HFFc6 (cell line): ENCODE measurements around the gene CADM1. TPM values are rescaled to one million over a fixed set of nuclear protein-coding genes. Genes with fewer than 3 reads are reported as not detected.
"Not testable (repeated sequence)": the region's sequence is repeated elsewhere in the genome, so short reads cannot be mapped to it uniquely, and the experiment has no call there.

Source experiments
- DNase-seq: peaks from one replicate; pipeline ENCODE4 v3.0.0-alpha.2; 2018
- H3K27ac Mint-ChIP-seq: 2 replicates; pipeline ENCODE4 v1.8.0; 2020; ENCODE audit warnings: mild to moderate bottlenecking, mixed read lengths
- H3K27me3 Mint-ChIP-seq: 2 replicates; pipeline ENCODE4 v1.8.0; 2021; ENCODE audit warnings: mild to moderate bottlenecking, moderate library complexity, mixed read lengths; ENCODE audit not compliant: insufficient read depth
- H3K36me3 Mint-ChIP-seq: 2 replicates; pipeline ENCODE4 v1.8.0; 2021; ENCODE audit warnings: low read depth, mixed read lengths
- H3K4me1 Mint-ChIP-seq: 2 replicates; pipeline ENCODE4 v1.8.0; 2020; ENCODE audit warnings: low read depth, mixed read lengths
- H3K4me3 Mint-ChIP-seq: 2 replicates; pipeline ENCODE4 v1.8.0; 2020; ENCODE audit warnings: mild to moderate bottlenecking, moderate library complexity, mixed read lengths
- H3K9me3 Mint-ChIP-seq: 2 replicates; pipeline ENCODE4 v1.8.0; 2020; ENCODE audit warnings: mild to moderate bottlenecking, mixed read lengths
- CTCF ChIP-seq: fragments of 200-600 bp; sonication (generic); IDR thresholded peaks from 2 replicates; pipeline ENCODE4 v1.5.0; 2021; ENCODE audit warnings: antibody characterized with exemption, mild to moderate bottlenecking
- total RNA-seq, 6 experiments: library from RNA; stranded (reverse); fragmentation: NEBNext Ultra II Directional; extraction: Animal tissue kit (Norgen Biotek cat#: 25700); gene quantifications; 2 replicates in 1 of 6; 3 replicates in 5 of 6; pipeline ENCODE4 v1.2.3, GENCODE V29; 2021

Gene CADM1
- total RNA-seq, 6 experiments from 2014 or later = not detected

GRCh38 chr11:115476463-115477286, 27.5 kb downstream of the CADM1 start:
- no peak overlapping the region for H3K27ac Mint-ChIP-seq
- H3K9me3 Mint-ChIP-seq = peaks cover 28% of the 10 kb centered on the region
- no peak for DNase-seq
- TF ChIP-seq CTCF = no peak
- no peaks in the 10 kb centered on the region for H3K4me1 Mint-ChIP-seq
- H3K4me3 Mint-ChIP-seq = no peak overlapping the region
- no peaks in the 10 kb centered on the region for H3K36me3 Mint-ChIP-seq
- H3K27me3 Mint-ChIP-seq = no peaks in the 10 kb centered on the region; the same call in 1 of the 2 replicates

GRCh38 chr11:115475564-115475963, 28.7 kb downstream of the CADM1 start:
- no peaks in the 10 kb centered on the region for H3K36me3 Mint-ChIP-seq
- no peak overlapping the region for H3K4me3 Mint-ChIP-seq
- H3K4me1 Mint-ChIP-seq = no peaks in the 10 kb centered on the region
- no peak for DNase-seq
- H3K9me3 Mint-ChIP-seq = peaks cover 25% of the 10 kb centered on the region
- no peak overlapping the region for H3K27ac Mint-ChIP-seq
- no peak for TF ChIP-seq CTCF
- no peaks in the 10 kb centered on the region; the same call in 1 of the 2 replicates for H3K27me3 Mint-ChIP-seq

GRCh38 chr11:115474306-115474705, 29.9 kb downstream of the CADM1 start:
- H3K27ac Mint-ChIP-seq, DNase-seq, H3K4me1 Mint-ChIP-seq, H3K36me3 Mint-ChIP-seq, H3K27me3 Mint-ChIP-seq, H3K4me3 Mint-ChIP-seq: not testable (repeated sequence)
- peaks cover 16% of the 10 kb centered on the region for H3K9me3 Mint-ChIP-seq

GRCh38 chr11:115473167-115473566, 31.0 kb downstream of the CADM1 start:
- Mint-ChIP-seq H3K9me3 (peaks cover 26% of the 10 kb centered on the region), H3K27ac (no peak overlapping the region), H3K4me1 (no peaks in the 10 kb centered on the region), H3K27me3 (no peaks in the 10 kb centered on the region; the same call in 1 of the 2 replicates), H3K36me3 (no peaks in the 10 kb centered on the region), H3K4me3 (no peak overlapping the region)
- TF ChIP-seq CTCF = no peak
- no peak for DNase-seq

- no peaks in the 10 kb centered on the region for H3K36me3 Mint-ChIP-seq
- no peak for DNase-seq
- no peak overlapping the region for H3K4me3 Mint-ChIP-seq
- no peak for TF ChIP-seq CTCF
- no peak overlapping the region for H3K27ac Mint-ChIP-seq
- peaks cover 29% of the 10 kb centered on the region for H3K9me3 Mint-ChIP-seq
- H3K4me1 Mint-ChIP-seq = no peaks in the 10 kb centered on the region
- no peaks in the 10 kb centered on the region; the same call in 1 of the 2 replicates for H3K27me3 Mint-ChIP-seq
Observed at GRCh38 chr11:115471367-115471766, 32.8 kb downstream of the CADM1 start.

- no peak for DNase-seq
- Mint-ChIP-seq H3K36me3 (no peaks in the 10 kb centered on the region), H3K4me1 (no peaks in the 10 kb centered on the region), H3K27ac (no peak overlapping the region), H3K27me3 (no peaks in the 10 kb centered on the region), H3K9me3 (peaks cover 28% of the 10 kb centered on the region), H3K4me3 (no peak overlapping the region)
- TF ChIP-seq CTCF = no peak
Observed at GRCh38 chr11:115470928-115471327, 33.3 kb downstream of the CADM1 start.
